Measurements from ENCODE around the gene HIPK2.

The HIPK2 gene

GRCh38 chr7:139735912-139736595 is 41.7 kb downstream of the HIPK2 start:
- DNase-seq (ENCODE audit: low read depth): no peak
- no peak for TF ChIP-seq CTCF (IDR thresholded peaks at IDR 0.05; ENCODE audit: low read depth, low read length)
- no peak for TF ChIP-seq MYC (IDR thresholded peaks at IDR 0.05; ENCODE audit: low read depth, low read length)
- no peak for TF ChIP-seq POLR2A (IDR thresholded peaks at IDR 0.05; ENCODE audit: extremely low read depth, insufficient read length)
- TF ChIP-seq MAX (IDR thresholded peaks at IDR 0.05; ENCODE audit: low read depth, low read length): no peak
- H3K4me3 ChIP-seq (ENCODE audit: low read depth, low read length): no peak overlapping the region

GRCh38 chr7:139735466-139735865 is 42.3 kb downstream of the HIPK2 start:
- no peak overlapping the region for H3K4me3 ChIP-seq (ENCODE audit: low read depth, low read length)
- TF ChIP-seq MYC (IDR thresholded peaks at IDR 0.05; ENCODE audit: low read depth, low read length) (no peak), MAX (IDR thresholded peaks at IDR 0.05; ENCODE audit: low read depth, low read length) (no peak), POLR2A (IDR thresholded peaks at IDR 0.05; ENCODE audit: extremely low read depth, insufficient read length) (no peak), CTCF (IDR thresholded peaks at IDR 0.05; ENCODE audit: low read depth, low read length) (no peak)

GRCh38 chr7:139734395-139734794 is 43.4 kb downstream of the HIPK2 start:
- TF ChIP-seq POLR2A (IDR thresholded peaks at IDR 0.05; ENCODE audit: extremely low read depth, insufficient read length) (no peak), CTCF (IDR thresholded peaks at IDR 0.05; ENCODE audit: low read depth, low read length) (no peak), MAX (IDR thresholded peaks at IDR 0.05; ENCODE audit: low read depth, low read length) (no peak), MYC (IDR thresholded peaks at IDR 0.05; ENCODE audit: low read depth, low read length) (no peak)
- DNase-seq (ENCODE audit: low read depth): peak; percentile 42

More at GRCh38 chr7:139735466-139735865, 42.3 kb downstream of the HIPK2 start:
- no peak for DNase-seq (ENCODE audit: low read depth)

GRCh38 chr7:139733751-139734150 is 44.0 kb downstream of the HIPK2 start:
- no peak overlapping the region for H3K4me3 ChIP-seq (ENCODE audit: low read depth, low read length)
- peak; percentile 57 for DNase-seq (ENCODE audit: low read depth)
- TF ChIP-seq CTCF (IDR thresholded peaks at IDR 0.05; ENCODE audit: low read depth, low read length) (no peak), POLR2A (IDR thresholded peaks at IDR 0.05; ENCODE audit: extremely low read depth, insufficient read length) (no peak), MYC (IDR thresholded peaks at IDR 0.05; ENCODE audit: low read depth, low read length) (no peak), MAX (IDR thresholded peaks at IDR 0.05; ENCODE audit: low read depth, low read length) (no peak)

More at GRCh38 chr7:139734395-139734794, 43.4 kb downstream of the HIPK2 start:
- H3K4me3 ChIP-seq (ENCODE audit: low read depth, low read length): no peak overlapping the region

GRCh38 chr7:139732471-139733167 is 45.2 kb downstream of the HIPK2 start:
- DNase-seq (ENCODE audit: low read depth): no peak
- no peak overlapping the region for H3K4me3 ChIP-seq (ENCODE audit: low read depth, low read length)
- no peak for TF ChIP-seq MAX (IDR thresholded peaks at IDR 0.05; ENCODE audit: low read depth, low read length)
- TF ChIP-seq CTCF (IDR thresholded peaks at IDR 0.05; ENCODE audit: low read depth, low read length): no peak

Data from NB4 (cell line).